Caco-2 (cell line): ENCODE measurements around the gene LMX1B. TPM values are rescaled to one million over a fixed set of nuclear protein-coding genes. Genes with fewer than 3 reads are reported as not detected.

Experiments used
- BruUV-seq: library from RNA; stranded (reverse); fragments of 400-500 nt; replicated peaks from 2 replicates; lab custom pipeline; 2021; lab: Mats Ljungman, UMichigan
- CTCF ChIA-PET: fragments of 300-600 bp; sonication (Branson Sonifier 250); formaldehyde crosslinking; loops from one replicate; lab custom pipeline; 2022; ENCODE audit warnings: antibody characterized with exemption; lab: Charles Lee
- POLR2A ChIA-PET: fragments of 300-600 bp; sonication (Branson Sonifier 250); formaldehyde crosslinking; loops from one replicate; lab custom pipeline; 2022; ENCODE audit warnings: antibody characterized with exemption; lab: Charles Lee
- DNase-seq, 2 experiments: peaks; one replicate each; pipeline versions ENCODE4 v3.0.0 to v3.0.0-alpha.2; 2020 to 2022
- H3K27me3 ChIP-seq: replicated peaks from 2 replicates; pipeline ENCODE4 v1.6.0; 2011; ENCODE audit warnings: low read length; ENCODE audit not compliant: control insufficient read depth, insufficient read depth
- H3K36me3 ChIP-seq: 2 replicates; pipeline ENCODE4 v1.5.1; 2011; ENCODE audit warnings: low read length; ENCODE audit not compliant: control insufficient read depth, insufficient read depth
- H3K4me1 ChIP-seq: fragments of 250-450 bp; sonication (Bioruptor Pico); 2 replicates; pipeline ENCODE4 v1.5.1; 2020; ENCODE audit warnings: mild to moderate bottlenecking
- H3K4me3 ChIP-seq: 2 replicates; pipeline ENCODE4 v1.5.1; 2011; ENCODE audit warnings: low read depth, mild to moderate bottlenecking, control low read depth, low read length
- H3K9me3 ChIP-seq: fragments of 250-450 bp; sonication (Bioruptor Pico); 2 replicates; pipeline ENCODE4 v1.5.1; 2020; ENCODE audit warnings: mild to moderate bottlenecking, moderate library complexity
- H3K27ac Mint-ChIP-seq: one replicate; pipeline ENCODE4 v1.8.0; 2022; ENCODE audit warnings: mixed read lengths; ENCODE audit not compliant: unreplicated experiment
- H3K27me3 Mint-ChIP-seq: one replicate; pipeline ENCODE4 v1.8.0; 2022; ENCODE audit warnings: mixed read lengths; ENCODE audit not compliant: insufficient read depth, unreplicated experiment
- H3K36me3 Mint-ChIP-seq: one replicate; pipeline ENCODE4 v1.8.0; 2022; ENCODE audit warnings: mild to moderate bottlenecking, mixed read lengths; ENCODE audit not compliant: insufficient read depth, unreplicated experiment
- H3K4me1 Mint-ChIP-seq: one replicate; pipeline ENCODE4 v1.8.0; 2022; ENCODE audit warnings: low read depth, mixed read lengths; ENCODE audit not compliant: unreplicated experiment
- H3K4me3 Mint-ChIP-seq: one replicate; pipeline ENCODE4 v1.8.0; 2022; ENCODE audit warnings: mild to moderate bottlenecking, moderate library complexity, mixed read lengths; ENCODE audit not compliant: unreplicated experiment
- H3K9me3 Mint-ChIP-seq: one replicate; pipeline ENCODE4 v1.8.0; 2022; ENCODE audit warnings: mixed read lengths; ENCODE audit not compliant: unreplicated experiment
- intact Hi-C: fragments of 100-400 bp; cut with micrococcal nuclease; formaldehyde crosslinking; loops from one replicate; pipeline ENCODE4 v1.10.0; 2022; ENCODE audit not compliant: unreplicated experiment
- total RNA-seq: library from RNA; stranded (reverse); gene quantifications from 2 replicates; pipeline ENCODE4 v1.2.3, GENCODE V29; 2022
- TF ChIP-seq, protein P1 (sequence below), 2 experiments: fragments of 200-600 bp in 1 of 2; IDR thresholded peaks; 1 replicate in 1 of 2; 2 replicates in 1 of 2; pipeline versions ENCODE4 v1.5.1 to v1.8.0; 2011 to 2022; ENCODE audit warnings: antibody characterized with exemption in 1 of 2, control low read depth in 1 of 2, inconsistent platforms in 1 of 2, low read depth in 1 of 2, low read length in 1 of 2, mild to moderate bottlenecking in 1 of 2, moderate library complexity in 1 of 2; ENCODE audit not compliant: insufficient read depth in 1 of 2, severe bottlenecking in 1 of 2, unreplicated experiment in 1 of 2

Gene LMX1B
- total RNA-seq, 1 experiment from 2014 or later = 17.0 TPM

DNA sequence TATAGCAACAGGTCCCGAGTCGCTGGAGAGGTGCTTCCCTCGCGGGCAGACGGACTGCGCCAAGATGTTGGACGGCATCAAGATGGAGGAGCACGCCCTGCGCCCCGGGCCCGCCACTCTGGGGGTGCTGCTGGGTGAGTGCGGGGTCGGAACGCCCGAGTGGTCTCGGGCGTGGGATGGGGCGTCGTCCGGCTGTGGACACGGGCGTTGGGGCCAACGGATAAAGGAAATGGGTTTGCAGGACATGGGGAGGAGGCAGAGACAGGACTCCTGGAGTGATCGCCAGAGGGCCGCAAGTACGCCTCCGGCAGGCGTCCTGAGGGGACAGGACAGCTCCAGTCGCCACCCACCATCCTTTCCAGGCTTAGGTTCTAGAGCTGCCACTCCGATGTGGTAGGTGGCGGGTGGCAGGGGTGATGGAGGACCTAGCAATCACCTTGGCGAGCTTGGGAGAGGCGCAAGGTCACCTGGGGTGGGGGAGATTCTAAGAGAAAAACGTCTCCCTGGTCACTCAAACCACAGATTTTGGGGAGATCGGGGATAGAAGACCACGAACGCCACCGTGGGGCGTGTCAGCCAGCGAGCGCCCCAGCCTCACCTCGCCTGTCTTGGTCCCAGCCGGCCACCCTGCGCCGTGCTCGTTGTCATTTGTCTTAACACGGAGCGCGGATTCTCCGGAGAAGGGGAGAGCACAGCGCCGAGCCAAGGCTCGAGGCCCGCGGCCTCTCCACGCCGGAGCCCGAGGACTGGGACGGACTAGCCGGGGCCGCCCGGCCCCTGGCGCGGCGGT is 922 bp downstream of the LMX1B start:
- Mint-ChIP-seq H3K36me3 (no peaks in the 10 kb centered on the region), H3K4me1 (peaks cover 7% of the 10 kb centered on the region), H3K27me3 (no peaks in the 10 kb centered on the region), H3K4me3 (peak overlapping the region; percentile 75), H3K27ac (no peak overlapping the region), H3K9me3 (no peaks in the 10 kb centered on the region)
- no peak for DNase-seq
- intact Hi-C loops = loop anchor here (5.0 kb wide), 1 partner anchor 38 kb away; no protein-coding TSS in a partner anchor
- ChIA-PET POLR2A (no interaction called here), CTCF (interaction anchor here (1.5 kb wide), 1 partner anchor 92 kb away, joined by 6 read pairs; no protein-coding TSS in a partner anchor)
- H3K4me1 ChIP-seq = peaks cover 10% of the 10 kb centered on the region; the same call in 1 of the 2 replicates
- no TSS peak for BruUV-seq
- H3K27me3 ChIP-seq = no peaks in the 10 kb centered on the region
- H3K9me3 ChIP-seq = no peaks in the 10 kb centered on the region
- TF ChIP-seq, protein P1, sequence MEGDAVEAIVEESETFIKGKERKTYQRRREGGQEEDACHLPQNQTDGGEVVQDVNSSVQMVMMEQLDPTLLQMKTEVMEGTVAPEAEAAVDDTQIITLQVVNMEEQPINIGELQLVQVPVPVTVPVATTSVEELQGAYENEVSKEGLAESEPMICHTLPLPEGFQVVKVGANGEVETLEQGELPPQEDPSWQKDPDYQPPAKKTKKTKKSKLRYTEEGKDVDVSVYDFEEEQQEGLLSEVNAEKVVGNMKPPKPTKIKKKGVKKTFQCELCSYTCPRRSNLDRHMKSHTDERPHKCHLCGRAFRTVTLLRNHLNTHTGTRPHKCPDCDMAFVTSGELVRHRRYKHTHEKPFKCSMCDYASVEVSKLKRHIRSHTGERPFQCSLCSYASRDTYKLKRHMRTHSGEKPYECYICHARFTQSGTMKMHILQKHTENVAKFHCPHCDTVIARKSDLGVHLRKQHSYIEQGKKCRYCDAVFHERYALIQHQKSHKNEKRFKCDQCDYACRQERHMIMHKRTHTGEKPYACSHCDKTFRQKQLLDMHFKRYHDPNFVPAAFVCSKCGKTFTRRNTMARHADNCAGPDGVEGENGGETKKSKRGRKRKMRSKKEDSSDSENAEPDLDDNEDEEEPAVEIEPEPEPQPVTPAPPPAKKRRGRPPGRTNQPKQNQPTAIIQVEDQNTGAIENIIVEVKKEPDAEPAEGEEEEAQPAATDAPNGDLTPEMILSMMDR (IDR thresholded peaks at IDR 0.05; ENCODE audit: insufficient read depth in 1 of 2, low read depth in 1 of 2, low read length in 1 of 2, severe bottlenecking in 1 of 2, unreplicated experiment in 1 of 2) = no peak
- no peaks in the 10 kb centered on the region for H3K36me3 ChIP-seq
- H3K4me3 ChIP-seq = peak overlapping the region; percentile 65

DNA sequence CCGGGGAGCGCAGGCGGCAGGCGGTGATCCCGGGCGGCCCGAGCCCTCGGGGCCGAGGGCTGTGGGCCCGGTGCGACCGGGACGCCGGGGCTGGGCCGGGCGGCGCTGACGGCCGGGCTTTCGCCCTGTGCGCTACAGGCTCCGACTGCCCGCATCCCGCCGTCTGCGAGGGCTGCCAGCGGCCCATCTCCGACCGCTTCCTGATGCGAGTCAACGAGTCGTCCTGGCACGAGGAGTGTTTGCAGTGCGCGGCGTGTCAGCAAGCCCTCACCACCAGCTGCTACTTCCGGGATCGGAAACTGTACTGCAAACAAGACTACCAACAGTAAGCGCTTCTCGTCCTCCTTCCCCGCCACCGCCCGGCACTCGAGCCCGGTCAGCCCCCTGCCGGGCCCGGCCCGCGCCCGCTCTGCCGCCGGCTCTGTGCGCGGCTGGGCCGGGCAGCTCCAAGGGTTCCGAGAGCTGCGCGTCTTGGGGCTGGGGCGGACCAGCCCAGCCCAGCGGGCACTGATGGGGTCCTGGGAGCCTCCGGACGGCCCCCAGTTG is 1.6 kb downstream of the LMX1B start:
- no peak overlapping the region for H3K4me3 ChIP-seq
- TF ChIP-seq, protein P1 (IDR thresholded peaks at IDR 0.05; ENCODE audit: insufficient read depth in 1 of 2, low read depth in 1 of 2, low read length in 1 of 2, severe bottlenecking in 1 of 2, unreplicated experiment in 1 of 2) = no peak
- Mint-ChIP-seq H3K27me3 (no peaks in the 10 kb centered on the region), H3K9me3 (no peaks in the 10 kb centered on the region), H3K4me3 (peak overlapping the region; percentile 75), H3K27ac (no peak overlapping the region), H3K4me1 (peaks cover 7% of the 10 kb centered on the region), H3K36me3 (no peaks in the 10 kb centered on the region)
- POLR2A ChIA-PET = no interaction called here
- H3K9me3 ChIP-seq = no peaks in the 10 kb centered on the region
- no peaks in the 10 kb centered on the region for H3K27me3 ChIP-seq
- CTCF ChIA-PET = no interaction called here
- no peak for DNase-seq
- no peaks in the 10 kb centered on the region for H3K36me3 ChIP-seq
- peaks cover 10% of the 10 kb centered on the region; the same call in 1 of the 2 replicates for H3K4me1 ChIP-seq
- BruUV-seq = no TSS peak
- intact Hi-C loops = no loop called here

- intact Hi-C loops = no loop called here
- Histone ChIP-seq H3K27me3 (no peaks in the 10 kb centered on the region), H3K9me3 (no peaks in the 10 kb centered on the region), H3K4me3 (no peak overlapping the region), H3K36me3 (no peaks in the 10 kb centered on the region), H3K4me1 (peaks cover 10% of the 10 kb centered on the region; the same call in 1 of the 2 replicates)
- TF ChIP-seq, protein P1 (IDR thresholded peaks at IDR 0.05; ENCODE audit: insufficient read depth in 1 of 2, low read depth in 1 of 2, low read length in 1 of 2, severe bottlenecking in 1 of 2, unreplicated experiment in 1 of 2) = peak in 1 of 2 experiments; percentile 22
- CTCF ChIA-PET = interaction anchor here (1.5 kb wide), 1 partner anchor 75 kb away, joined by 8 read pairs; no protein-coding TSS in a partner anchor
- Mint-ChIP-seq H3K36me3 (no peaks in the 10 kb centered on the region), H3K9me3 (no peaks in the 10 kb centered on the region), H3K27ac (no peak overlapping the region), H3K4me3 (no peak overlapping the region), H3K4me1 (peaks cover 4% of the 10 kb centered on the region), H3K27me3 (no peaks in the 10 kb centered on the region)
- POLR2A ChIA-PET = no interaction called here
- DNase-seq = no peak
- no TSS peak for BruUV-seq
These were observed 2.2 kb downstream of the LMX1B start for GRCh38 chr9:126615791-126616447.
